GM18505 (cell line): ENCODE results near the gene CNTD1.

Experiments
- ATAC-seq: cut with Tn5 transposase; IDR thresholded peaks from one replicate; pipeline ENCODE4 v1.9.1; 2021; ENCODE audit not compliant: unreplicated experiment
- POLR2A ChIP-seq: IDR thresholded peaks from 4 replicates; pipeline ENCODE4 v1.6.1; 2011; ENCODE audit warnings: borderline replicate concordance; ENCODE audit not compliant: insufficient read depth, insufficient read length; ENCODE audit errors: extremely low read depth

The CNTD1 gene

DNA sequence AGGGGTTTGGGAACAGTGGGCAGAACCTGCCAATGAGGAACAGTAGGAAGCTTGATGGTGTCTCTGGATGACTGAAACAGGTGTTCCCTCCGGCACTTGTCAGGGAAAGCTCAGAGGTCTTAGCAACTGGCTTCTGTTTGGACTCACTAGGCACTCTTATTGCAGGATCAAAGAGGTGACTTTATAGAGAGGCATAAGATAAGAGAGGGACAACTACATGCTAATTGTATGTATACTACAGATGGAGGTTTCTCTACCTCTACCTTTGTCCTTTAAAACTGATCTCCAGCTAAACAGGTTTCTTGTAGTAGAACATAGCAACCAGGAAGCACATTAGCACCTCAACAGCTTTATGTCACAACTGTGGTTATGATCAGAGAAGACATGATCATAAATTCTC lies 7.6 kb downstream of the CNTD1 start:
- no peak for TF ChIP-seq POLR2A
- ATAC-seq = no peak

DNA sequence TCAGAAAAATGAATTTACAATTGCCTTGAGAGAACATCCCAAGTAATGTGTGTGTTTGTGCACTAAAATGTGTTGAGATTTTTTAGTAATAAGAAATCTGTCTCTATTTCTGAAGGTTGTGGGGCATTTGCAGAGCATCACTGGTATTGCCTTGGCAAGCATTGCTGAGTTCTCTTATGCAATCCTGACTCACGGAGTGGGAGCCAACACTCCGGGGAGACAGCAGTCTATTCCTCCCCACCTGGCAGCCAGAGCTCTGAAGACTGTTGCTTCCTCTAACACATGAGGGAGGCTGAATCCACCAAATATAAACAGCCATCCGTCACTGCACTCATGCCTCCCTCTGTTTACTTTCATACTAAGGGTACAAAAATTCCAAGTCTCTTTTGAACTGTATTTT lies 10.6 kb downstream of the CNTD1 start:
- TF ChIP-seq POLR2A = no peak
- ATAC-seq = no peak

DNA sequence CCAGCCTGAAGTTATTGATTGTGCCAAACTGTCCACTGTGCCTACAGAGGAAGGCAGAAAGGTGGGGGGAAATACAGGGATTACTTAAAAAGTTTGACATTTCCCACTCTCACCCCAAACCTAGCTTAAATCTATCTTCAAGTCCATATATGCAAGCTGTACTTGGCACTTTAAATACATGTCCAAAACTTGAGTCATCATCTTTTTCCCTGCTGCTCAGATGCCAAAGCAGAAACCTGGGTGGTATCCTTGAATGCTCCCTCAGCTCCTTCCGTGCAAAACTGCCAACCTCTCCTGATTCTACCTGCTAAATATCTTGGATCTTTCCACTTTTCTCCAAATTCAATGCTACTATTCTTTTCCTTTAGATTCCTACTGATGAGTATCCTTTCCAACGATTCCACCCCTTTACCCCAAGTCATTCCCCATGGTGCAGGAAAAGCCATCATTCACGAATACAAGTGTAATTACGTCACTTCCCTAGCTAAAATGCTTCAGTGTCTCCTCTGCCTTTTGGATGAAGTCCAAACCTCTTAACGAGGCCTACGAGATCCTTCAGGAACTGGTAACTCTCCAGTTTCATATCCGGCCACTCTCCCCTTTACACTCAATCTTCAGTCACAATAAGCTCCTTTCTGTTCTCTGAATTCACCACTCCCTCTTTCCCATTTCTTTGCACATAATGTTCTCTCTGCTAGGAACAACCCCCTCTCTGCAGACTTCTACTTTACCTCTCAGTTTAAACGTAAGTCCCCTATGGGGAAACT lies 16.2 kb downstream of the CNTD1 start:
- TF ChIP-seq POLR2A = no peak
- no peak for ATAC-seq

DNA sequence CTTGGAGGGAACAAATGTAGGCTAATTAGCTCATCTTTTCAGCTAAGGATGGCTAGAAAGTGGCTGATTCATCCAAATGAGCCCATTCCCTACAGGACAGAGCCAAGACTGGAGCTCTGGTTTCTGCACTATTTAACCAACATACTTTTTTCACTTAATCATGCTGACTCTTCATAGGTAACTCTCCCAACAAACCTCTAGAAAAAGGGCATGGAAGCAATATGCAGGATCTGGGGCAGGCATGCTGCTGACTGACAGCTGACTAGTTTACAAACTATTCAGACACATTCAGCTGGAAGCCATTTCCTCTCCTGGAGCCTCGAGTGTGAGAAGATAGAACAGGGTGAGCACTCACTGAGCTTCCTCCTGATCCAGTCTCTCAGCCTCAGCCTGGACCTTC lies 19.2 kb downstream of the CNTD1 start:
- TF ChIP-seq POLR2A = no peak
- no peak for ATAC-seq

DNA sequence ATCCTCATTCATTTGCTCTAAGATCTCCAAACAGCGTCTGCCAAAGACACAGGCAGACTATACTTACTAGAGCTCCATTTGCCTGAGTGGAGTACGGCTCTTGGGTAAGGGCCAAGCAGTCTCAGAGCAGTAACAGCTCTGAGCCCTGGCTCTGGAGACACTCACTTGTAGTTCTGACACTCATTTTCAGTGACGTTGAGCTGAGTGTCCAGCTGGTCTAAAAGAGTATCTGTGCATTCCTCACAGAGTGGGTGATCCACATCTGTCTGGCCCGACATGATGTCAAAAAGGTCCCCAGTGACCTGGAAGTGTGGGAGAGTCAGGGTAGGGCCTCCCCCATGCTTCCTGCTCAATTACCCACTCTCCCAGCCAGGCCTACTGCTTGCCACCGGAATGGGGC lies 19.7 kb downstream of the CNTD1 start:
- TF ChIP-seq POLR2A = no peak
- ATAC-seq = no peak

DNA sequence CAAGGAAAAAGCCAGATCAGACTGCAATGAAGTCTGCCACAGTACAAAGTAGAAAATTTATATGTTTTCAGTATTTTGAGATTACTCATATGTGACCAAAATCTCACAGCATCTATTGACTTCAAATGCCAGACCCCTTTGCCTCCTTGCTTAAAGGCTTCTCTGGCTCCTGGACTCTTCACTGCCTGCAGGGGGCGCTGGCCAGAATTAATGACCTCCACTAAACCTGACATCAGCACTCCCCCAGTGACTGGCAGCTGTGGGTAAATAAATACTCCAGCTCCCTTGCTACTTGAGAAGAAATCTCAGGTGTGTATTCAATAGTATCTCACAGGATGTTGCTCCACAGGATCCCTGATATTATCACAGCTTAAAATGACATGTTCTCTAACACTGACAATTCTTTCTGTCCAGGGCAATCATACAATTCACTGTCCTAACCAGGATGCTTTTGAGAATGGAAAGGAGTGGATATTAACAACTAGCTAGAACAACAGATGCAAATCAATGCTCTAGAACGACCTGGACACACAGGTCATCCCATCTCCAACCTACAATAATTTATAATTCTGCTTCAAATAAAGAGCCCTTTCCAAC lies 21.4 kb downstream of the CNTD1 start:
- peak; percentile 14 for TF ChIP-seq POLR2A
- ATAC-seq = no peak

DNA sequence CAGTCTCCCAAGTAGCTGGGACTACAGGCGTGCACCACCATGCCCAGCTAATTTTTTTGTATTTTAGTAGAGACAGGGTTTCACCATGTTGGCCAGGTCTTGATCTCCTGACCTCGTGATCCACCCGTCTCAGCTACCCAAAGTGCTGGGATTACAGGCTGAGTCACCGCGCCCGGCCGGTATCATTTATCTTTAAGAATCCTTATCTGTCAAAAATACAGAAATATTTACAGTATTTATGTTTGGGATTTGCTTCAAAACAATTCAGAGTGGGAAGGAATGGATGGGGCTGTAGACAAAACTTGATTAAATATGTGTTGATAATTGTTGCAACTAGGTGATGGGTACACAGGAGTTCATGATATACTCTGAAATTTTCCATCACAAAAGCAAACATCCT lies 22.5 kb downstream of the CNTD1 start:
- no peak for ATAC-seq
- TF ChIP-seq POLR2A = no peak

DNA sequence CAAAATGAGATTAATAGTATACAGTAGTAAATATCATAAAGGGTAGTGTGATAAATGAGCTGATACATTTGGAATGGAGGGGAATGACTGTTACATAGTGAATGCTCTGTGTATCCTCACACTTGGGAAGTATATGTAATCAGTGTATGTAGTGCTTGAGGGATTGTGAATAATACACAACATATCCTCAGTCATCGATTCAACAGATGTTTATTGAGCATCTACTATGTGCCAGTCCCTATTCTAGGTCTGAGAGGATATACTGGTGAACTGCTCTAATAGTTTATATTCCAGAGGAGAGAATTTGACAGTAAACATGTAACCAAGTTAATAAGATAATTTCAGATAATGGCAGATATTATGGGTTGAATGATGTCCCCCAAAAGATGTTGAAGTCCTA lies 28.8 kb downstream of the CNTD1 start:
- no peak for ATAC-seq

DNA sequence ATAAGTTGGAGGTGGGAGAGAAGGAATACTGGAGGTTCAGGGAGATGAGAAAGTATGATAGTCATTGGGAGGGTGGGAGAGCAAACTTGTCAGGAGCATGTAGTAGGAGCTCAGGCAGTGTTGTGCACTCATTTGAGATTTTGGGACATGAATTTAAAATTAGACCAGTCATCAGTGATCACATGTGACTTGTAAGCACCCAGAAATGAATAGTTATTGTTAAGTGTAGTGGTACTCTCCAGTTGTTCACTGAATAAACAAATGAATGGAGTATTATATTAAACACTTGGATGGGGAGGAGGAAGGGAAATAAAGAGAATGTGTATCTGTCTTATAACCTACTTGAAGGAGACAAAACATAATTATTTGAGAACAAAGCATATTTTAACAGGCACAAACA lies 32.3 kb downstream of the CNTD1 start:
- TF ChIP-seq POLR2A = no peak
- no peak for ATAC-seq

More for the DNA sequence above, 28.8 kb downstream of the CNTD1 start:
- no peak for TF ChIP-seq POLR2A

DNA sequence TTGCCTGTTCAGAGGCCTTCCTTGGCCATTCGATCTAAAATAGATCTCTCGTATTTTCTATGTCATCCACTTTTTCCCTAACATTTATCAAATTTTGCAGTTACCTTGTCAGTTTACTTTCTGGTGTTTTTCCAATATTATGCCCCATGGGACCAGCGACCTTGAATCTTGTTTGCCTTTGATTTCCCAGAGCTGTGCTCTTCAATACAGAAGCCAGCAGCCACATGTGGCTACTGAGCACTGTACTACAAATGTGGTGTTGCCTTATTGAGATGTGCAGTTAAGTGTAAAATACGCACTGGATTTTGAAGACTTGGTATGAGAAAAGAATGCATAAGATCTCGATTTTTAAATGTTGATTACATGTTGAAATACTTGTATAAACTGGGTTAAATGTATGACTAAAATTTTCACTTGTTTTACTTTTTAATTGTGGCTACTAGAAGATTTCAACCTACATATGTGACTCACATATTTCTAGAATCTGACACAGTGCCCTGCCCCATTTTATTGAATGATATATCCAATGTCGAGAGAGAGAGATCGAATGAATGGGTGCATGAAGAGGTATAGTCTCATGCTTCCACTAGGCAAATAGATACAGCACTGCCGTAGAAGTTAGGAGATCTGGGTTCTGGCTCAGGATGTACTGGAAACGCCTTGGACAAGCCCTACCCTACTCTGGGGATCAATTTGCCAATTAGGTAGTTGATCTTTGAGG lies 33.7 kb downstream of the CNTD1 start:
- ATAC-seq = no peak
- no peak for TF ChIP-seq POLR2A

DNA sequence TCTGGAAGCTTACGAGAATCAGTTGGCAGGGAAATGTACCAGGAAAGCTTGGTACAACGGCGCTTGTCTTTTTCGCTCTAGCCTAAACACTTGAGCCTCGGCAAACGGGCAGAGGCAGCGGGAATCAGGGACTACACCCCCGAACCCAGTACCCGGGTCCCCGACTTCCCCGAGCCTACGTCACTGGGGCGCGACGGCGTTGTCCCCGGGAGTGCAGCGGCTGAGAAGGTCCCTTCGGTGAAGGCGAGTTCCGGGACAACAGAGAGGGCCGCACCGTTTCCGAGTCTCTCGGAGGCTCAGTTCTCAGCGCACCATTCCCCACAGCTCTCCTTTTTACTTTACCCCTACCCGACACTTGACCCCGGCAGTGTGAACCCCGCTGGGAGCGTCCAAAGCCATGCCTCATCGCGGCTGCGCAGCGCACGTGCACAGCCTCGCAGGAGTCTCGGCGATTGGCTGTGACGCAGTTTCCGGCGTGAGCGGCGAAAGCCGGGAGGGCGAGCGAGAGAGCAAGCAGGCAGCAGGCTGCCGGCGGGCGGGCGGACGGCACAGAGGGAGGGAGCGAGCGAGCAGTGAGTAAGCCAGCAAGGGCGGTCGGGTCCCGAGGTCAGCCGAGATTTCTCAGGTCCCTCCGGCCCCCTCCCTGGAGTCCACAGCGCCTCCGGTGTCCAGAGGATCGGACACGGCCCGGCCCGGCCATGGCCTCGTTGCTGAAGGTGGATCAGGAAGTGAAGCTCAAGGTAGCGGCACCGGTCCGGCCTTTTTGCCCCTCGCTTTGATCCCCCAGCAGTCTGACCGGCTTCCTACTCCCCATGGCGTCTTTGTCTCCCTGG lies 34.5 kb downstream of the CNTD1 start, which contains the start of gene PSME3:
Gene PSME3 (plus strand): TSS at position 464 of the 833 bp plus-strand sequence. CDS start 235 bp downstream, at position 699.
- peak; percentile 70 for ATAC-seq
- peak; percentile 96 for TF ChIP-seq POLR2A

DNA sequence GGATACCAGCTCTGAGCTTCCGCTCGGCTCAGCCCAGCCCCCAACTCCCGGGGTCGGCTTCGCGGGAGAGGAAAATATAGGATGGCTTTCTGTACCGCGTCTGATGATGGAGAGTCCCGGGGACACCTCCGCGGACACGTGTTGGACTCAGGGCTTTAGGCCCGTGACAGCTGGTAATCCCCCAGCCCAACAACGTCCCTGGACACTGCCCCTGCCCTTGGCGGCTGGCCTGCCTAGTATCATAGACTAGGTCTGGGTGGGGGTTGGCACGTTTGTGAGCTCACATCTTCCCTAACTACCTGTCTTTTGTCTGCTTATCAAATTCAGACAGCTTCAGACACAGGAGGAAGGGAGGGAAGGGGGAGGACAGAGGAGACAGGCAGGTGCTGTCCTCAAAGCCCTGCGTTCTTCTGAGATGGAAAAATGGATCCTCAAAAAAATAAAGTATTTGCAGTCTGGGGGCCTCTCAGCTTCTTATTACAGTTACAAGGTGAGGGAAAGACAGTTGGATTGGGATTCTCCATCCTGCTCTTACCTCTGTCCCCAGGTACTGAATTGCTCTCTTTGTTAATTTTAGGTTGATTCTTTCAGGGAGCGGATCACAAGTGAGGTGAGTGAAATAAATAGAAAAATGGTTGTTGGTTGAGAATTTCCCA lies 35.2 kb downstream of the CNTD1 start:
- no peak for TF ChIP-seq POLR2A

More for the DNA sequence above, 35.2 kb downstream of the CNTD1 start:
- no peak for ATAC-seq
